ENCODE data around the gene PRSS57. TPM values are rescaled to one million over a fixed set of nuclear protein-coding genes. Genes with fewer than 3 reads are reported as not detected.
A peak's percentile ranks its signal among the peaks of the same experiment; 100 is the strongest.

The PRSS57 gene
- total and polyA plus RNA-seq, 2 of the 13 experiments (the other 11 are each of a cell fraction or from before 2014, with no cell fraction given) = 0.12 TPM; not detected in 1

DNA sequence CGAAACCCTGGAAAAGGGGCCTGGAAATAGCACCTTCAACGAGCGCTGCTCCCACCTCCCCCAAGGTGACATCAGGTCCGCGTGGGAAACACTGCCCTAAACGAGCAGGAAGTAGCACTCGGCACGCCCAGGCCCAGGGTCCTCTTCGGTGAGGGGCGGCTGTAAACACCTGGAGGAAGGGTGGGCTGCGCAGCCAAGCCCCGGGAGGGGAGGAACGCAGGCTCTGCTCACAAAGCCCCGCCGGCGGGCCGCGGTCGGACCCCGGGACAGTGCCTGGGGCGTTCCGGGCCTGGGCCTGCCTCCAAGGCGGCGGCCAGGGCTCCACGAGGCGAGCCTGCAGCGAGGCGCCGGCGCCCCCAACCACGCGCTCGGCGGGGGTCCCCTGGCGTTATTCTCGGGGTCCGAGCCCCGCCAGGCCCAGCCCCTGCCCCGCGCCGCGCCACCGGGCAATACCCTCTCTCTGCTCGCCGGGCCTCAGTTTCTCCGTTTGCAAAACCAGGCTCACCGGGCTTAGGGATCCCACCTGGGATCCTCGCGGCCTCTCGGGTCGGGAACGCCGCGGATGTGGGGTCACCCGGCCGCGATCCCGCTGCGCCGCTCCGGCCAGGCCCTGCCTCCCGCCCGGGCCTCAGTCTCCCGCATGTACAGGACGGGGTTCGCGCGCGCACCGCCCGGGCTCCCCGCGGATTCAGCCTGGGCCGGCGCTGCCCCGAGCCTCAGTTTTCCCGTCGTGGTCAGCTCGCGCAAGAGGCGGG lies 32.9 kb downstream of the PRSS57 start (continued):
- TF ChIP-seq ARNT2 (CRISPR knock-in tag; IDR thresholded peaks at IDR 0.05; ENCODE audit: low read depth) (no peak), ZNF850 (CRISPR knock-in tag; conservative IDR thresholded peaks at IDR 0.05) (0 out of 2 replicates have a peak, but pooled peaks have one; percentile 7), ZNF598 (CRISPR knock-in tag; IDR thresholded peaks at IDR 0.05; ENCODE audit: borderline replicate concordance) (no peak), PHF21A (CRISPR knock-in tag; IDR thresholded peaks at IDR 0.05) (no peak), ZNF550 (CRISPR knock-in tag; IDR thresholded peaks at IDR 0.05; ENCODE audit: borderline replicate concordance) (no peak), SATB2 (CRISPR knock-in tag; IDR thresholded peaks at IDR 0.05) (0 out of 2 replicates have a peak, but pooled peaks have one; percentile 11), ZNF274 (CRISPR knock-in tag; IDR thresholded peaks at IDR 0.05) (no peak), ZNF549 (CRISPR knock-in tag; IDR thresholded peaks at IDR 0.05) (no peak), ZNF776 (CRISPR knock-in tag; IDR thresholded peaks at IDR 0.05) (no peak; the same call in 1 of the 2 replicates), ZNF20 (CRISPR knock-in tag; IDR thresholded peaks at IDR 0.05) (no peak), ZNF205 (CRISPR knock-in tag; IDR thresholded peaks at IDR 0.05) (no peak), PAX8 (CRISPR knock-in tag; IDR thresholded peaks at IDR 0.05; ENCODE audit: borderline replicate concordance) (no peak), WIZ (CRISPR knock-in tag; IDR thresholded peaks at IDR 0.05) (no peak), ZNF17 (CRISPR knock-in tag; IDR thresholded peaks at IDR 0.05) (no peak), NAIF1 (CRISPR knock-in tag; IDR thresholded peaks at IDR 0.05; ENCODE audit: borderline replicate concordance) (no peak), RFX5 (IDR thresholded peaks at IDR 0.05; ENCODE audit: low read depth, low read length) (no peak), ZNF746 (CRISPR knock-in tag; IDR thresholded peaks at IDR 0.05) (no peak), ZNF552 (CRISPR knock-in tag; IDR thresholded peaks at IDR 0.05; ENCODE audit: borderline replicate concordance) (no peak), GABPA (IDR thresholded peaks at IDR 0.05; ENCODE audit: low read depth, low read length) (no peak), GABPA (CRISPR knock-in tag; IDR thresholded peaks at IDR 0.05; ENCODE audit: low read depth) (peak; percentile 63), BHLHE40 (IDR thresholded peaks at IDR 0.05; ENCODE audit: low read length) (no peak), HMGA1 (CRISPR knock-in tag; conservative IDR thresholded peaks at IDR 0.05) (no peak), SUZ12 (IDR thresholded peaks at IDR 0.05; ENCODE audit: low read depth, low read length) (no peak), TBX2 (CRISPR knock-in tag; IDR thresholded peaks at IDR 0.05; ENCODE audit: borderline replicate concordance) (no peak), GLI4 (CRISPR knock-in tag; IDR thresholded peaks at IDR 0.05; ENCODE audit: borderline replicate concordance) (peak; percentile 71; the same call in 1 of the 2 replicates), ZNF781 (CRISPR knock-in tag; IDR thresholded peaks at IDR 0.05; ENCODE audit: borderline replicate concordance, not compliant biosample characterization) (no peak)
- TF ChIP-seq, protein P1, sequence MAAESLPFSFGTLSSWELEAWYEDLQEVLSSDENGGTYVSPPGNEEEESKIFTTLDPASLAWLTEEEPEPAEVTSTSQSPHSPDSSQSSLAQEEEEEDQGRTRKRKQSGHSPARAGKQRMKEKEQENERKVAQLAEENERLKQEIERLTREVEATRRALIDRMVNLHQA (CRISPR knock-in tag; IDR thresholded peaks at IDR 0.05) = no peak
- TF ChIP-seq, protein P2, sequence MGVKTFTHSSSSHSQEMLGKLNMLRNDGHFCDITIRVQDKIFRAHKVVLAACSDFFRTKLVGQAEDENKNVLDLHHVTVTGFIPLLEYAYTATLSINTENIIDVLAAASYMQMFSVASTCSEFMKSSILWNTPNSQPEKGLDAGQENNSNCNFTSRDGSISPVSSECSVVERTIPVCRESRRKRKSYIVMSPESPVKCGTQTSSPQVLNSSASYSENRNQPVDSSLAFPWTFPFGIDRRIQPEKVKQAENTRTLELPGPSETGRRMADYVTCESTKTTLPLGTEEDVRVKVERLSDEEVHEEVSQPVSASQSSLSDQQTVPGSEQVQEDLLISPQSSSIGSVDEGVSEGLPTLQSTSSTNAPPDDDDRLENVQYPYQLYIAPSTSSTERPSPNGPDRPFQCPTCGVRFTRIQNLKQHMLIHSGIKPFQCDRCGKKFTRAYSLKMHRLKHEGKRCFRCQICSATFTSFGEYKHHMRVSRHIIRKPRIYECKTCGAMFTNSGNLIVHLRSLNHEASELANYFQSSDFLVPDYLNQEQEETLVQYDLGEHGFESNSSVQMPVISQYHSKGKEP (CRISPR knock-in tag; IDR thresholded peaks at IDR 0.05) = no peak
- TF ChIP-seq, protein P3, sequence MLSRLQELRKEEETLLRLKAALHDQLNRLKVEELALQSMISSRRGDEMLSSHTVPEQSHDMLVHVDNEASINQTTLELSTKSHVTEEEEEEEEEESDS (CRISPR knock-in tag; IDR thresholded peaks at IDR 0.05; ENCODE audit: borderline replicate concordance) = no peak

All from HepG2 (cell line).